SK-N-SH (cell line): ENCODE measurements around the gene B3GNT7. TPM values are rescaled to one million over a fixed set of nuclear protein-coding genes. Genes with fewer than 3 reads are reported as not detected.
"Not testable (repeated sequence)": the region's sequence is repeated elsewhere in the genome, so short reads cannot be mapped to it uniquely, and the experiment has no call there.

ENCODE experiments used
- CTCF ChIA-PET: fragments of 300-600, 350-600 bp; formaldehyde crosslinking; extraction: SDS; loops from one replicate; lab custom pipeline; 2021; lab: Yijun Ruan, JAX
- POLR2A ChIA-PET: fragments of 350-600 bp; sonication (Branson Sonifier 250); formaldehyde crosslinking; extraction: SDS; loops from one replicate; lab custom pipeline; 2020; ENCODE audit warnings: antibody characterized with exemption, inconsistent platforms; lab: Yijun Ruan, JAX
- DNase-seq: peaks from one replicate; pipeline ENCODE4 v3.0.0; 2012
- H2AFZ ChIP-seq: fragments of 200-600 bp; sonication (generic); 2 replicates; pipeline ENCODE4 v1.8.1; 2016; ENCODE audit warnings: antibody characterized with exemption, mild to moderate bottlenecking, low read depth
- H3F3A ChIP-seq: fragments of 200-600 bp; sonication (generic); replicated peaks from 2 replicates; pipeline ENCODE3; 2016; ENCODE audit warnings: antibody characterized with exemption, mild to moderate bottlenecking; ENCODE audit not compliant: insufficient read depth
- H3K27ac ChIP-seq, 2 experiments: fragments of 200-500 bp in 1 of 2; fragments of 200-600 bp in 1 of 2; sonication (Bioruptor generic) in 1 of 2; sonication (generic), shearing (Covaris generic) in 1 of 2; 2 replicates each; pipeline versions ENCODE4 v1.5.1 to v1.6.1; 2014 to 2016; ENCODE audit warnings: low read depth in 2 of 2, inconsistent platforms in 1 of 2, low read length in 1 of 2, mild to moderate bottlenecking in 1 of 2, mixed read lengths in 1 of 2
- H3K27me3 ChIP-seq: fragments of 200-600 bp; sonication (generic), shearing (Covaris generic); 2 replicates; pipeline ENCODE4 v1.6.1; 2016; ENCODE audit warnings: mixed run types; ENCODE audit not compliant: insufficient read depth
- H3K36me3 ChIP-seq, 2 experiments: fragments of 200-500 bp in 1 of 2; fragments of 200-600 bp in 1 of 2; sonication (Bioruptor generic) in 1 of 2; sonication (generic) in 1 of 2; replicated peaks in 1 of 2; 2 replicates each; pipeline versions ENCODE3 to v1.5.1; 2014 to 2016; ENCODE audit warnings: low read length in 1 of 2, mild to moderate bottlenecking in 1 of 2; ENCODE audit not compliant: insufficient read depth in 2 of 2, control insufficient read depth in 1 of 2
- H3K4me1 ChIP-seq, 2 experiments: fragments of 200-500 bp in 1 of 2; fragments of 200-600 bp in 1 of 2; sonication (Bioruptor generic) in 1 of 2; sonication (generic), shearing (Covaris generic) in 1 of 2; 2 replicates each; pipeline versions ENCODE4 v1.5.1 to v1.6.1; 2014 to 2016; ENCODE audit warnings: low read depth in 1 of 2, low read length in 1 of 2, mixed run types in 1 of 2; ENCODE audit not compliant: insufficient read depth in 2 of 2, control insufficient read depth in 1 of 2
- H3K4me2 ChIP-seq: fragments of 200-600 bp; sonication (generic), shearing (Covaris generic); 2 replicates; pipeline ENCODE4 v1.6.1; 2017; ENCODE audit warnings: mixed run types
- H3K4me3 ChIP-seq, 2 experiments: fragments of 200-500 bp in 1 of 2; fragments of 200-600 bp in 1 of 2; sonication (Bioruptor generic) in 1 of 2; sonication (generic), shearing (Covaris generic) in 1 of 2; 2 replicates each; pipeline versions ENCODE4 v1.5.1 to v1.8.1; 2014 to 2016; ENCODE audit warnings: low read depth in 2 of 2, inconsistent platforms in 1 of 2, low read length in 1 of 2, mild to moderate bottlenecking in 1 of 2, mixed read lengths in 1 of 2, moderate library complexity in 1 of 2
- H3K79me2 ChIP-seq: fragments of 200-600 bp; sonication (generic); 2 replicates; pipeline ENCODE4 v1.8.1; 2017; ENCODE audit warnings: mild to moderate bottlenecking; ENCODE audit not compliant: insufficient read depth
- H3K9ac ChIP-seq: fragments of 200-600 bp; sonication (generic); 2 replicates; pipeline ENCODE4 v1.6.1; 2017; ENCODE audit warnings: mixed run types
- H3K9me2 ChIP-seq: fragments of 200-600 bp; sonication (generic); 2 replicates; pipeline ENCODE4 v1.6.1; 2017; ENCODE audit warnings: mixed run types
- H3K9me3 ChIP-seq: fragments of 200-600 bp; sonication (generic); 2 replicates; pipeline ENCODE4 v1.6.1; 2017; ENCODE audit warnings: mixed run types, mild to moderate bottlenecking, moderate library complexity
- H4K20me1 ChIP-seq: fragments of 200-600 bp; sonication (generic); 2 replicates; pipeline ENCODE4 v1.6.1; 2017; ENCODE audit warnings: mild to moderate bottlenecking, mixed run types; ENCODE audit not compliant: insufficient read depth
- CHD2 ChIP-seq: fragments of 150-350 bp; IDR thresholded peaks from 2 replicates; pipeline ENCODE4 v1.6.1; 2018; ENCODE audit warnings: low read length; ENCODE audit not compliant: partially characterized antibody
- FOSL2 ChIP-seq: IDR thresholded peaks from 2 replicates; pipeline ENCODE4 v1.4.0; 2012; ENCODE audit warnings: low read depth, mild to moderate bottlenecking, moderate library complexity, borderline replicate concordance
- GABPA ChIP-seq: IDR thresholded peaks from 2 replicates; pipeline ENCODE4 v1.4.0; 2012; ENCODE audit warnings: low read depth, mild to moderate bottlenecking
- MEF2A ChIP-seq: IDR thresholded peaks from 2 replicates; pipeline ENCODE4 v1.4.0; 2012; ENCODE audit warnings: low read depth, borderline replicate concordance
- NFIC ChIP-seq: IDR thresholded peaks from 2 replicates; pipeline ENCODE4 v1.4.0; 2012; ENCODE audit warnings: borderline replicate concordance
- NRF1 ChIP-seq: IDR thresholded peaks from 2 replicates; pipeline ENCODE4 v1.6.1; 2012; ENCODE audit warnings: low read depth, mild to moderate bottlenecking, low read length
- RAD21 ChIP-seq: IDR thresholded peaks from 2 replicates; pipeline ENCODE4 v1.6.1; 2012; ENCODE audit warnings: mild to moderate bottlenecking, low read length
- RCOR1 ChIP-seq: fragments of 150-350 bp; IDR thresholded peaks from 2 replicates; pipeline ENCODE4 v1.6.1; 2017; ENCODE audit warnings: antibody characterized with exemption, low read length
- SIN3A ChIP-seq: IDR thresholded peaks from 2 replicates; pipeline ENCODE4 v1.6.1; 2012; ENCODE audit warnings: low read depth, mild to moderate bottlenecking, low read length, moderate library complexity, borderline replicate concordance
- TAF1 ChIP-seq: IDR thresholded peaks from 2 replicates; pipeline ENCODE4 v1.6.1; 2012; ENCODE audit warnings: low read depth, mild to moderate bottlenecking, low read length, moderate library complexity, borderline replicate concordance
- TCF12 ChIP-seq: IDR thresholded peaks from 2 replicates; pipeline ENCODE4 v1.4.0; 2012
- TEAD4 ChIP-seq: IDR thresholded peaks from 2 replicates; pipeline ENCODE4 v1.4.0; 2012; ENCODE audit warnings: mild to moderate bottlenecking, borderline replicate concordance; ENCODE audit not compliant: insufficient read depth
- WGBS: methylation state at CpG from one replicate; pipeline ENCODE4 v1.1.6; 2017; ENCODE audit warnings: low lambda C conversion rate; 5-methylcytosine and 5-hydroxymethylcytosine counted together
- polyA plus RNA-seq, 3 experiments: library from polyadenylated mRNA; depleted of rRNA; stranded (reverse); fragments of >200 nt; gene quantifications; 2 replicates each; pipeline ENCODE4 v1.2.3, GENCODE V29; 2012
- TF ChIP-seq, protein P1 (sequence below): fragments of 150-350 bp; IDR thresholded peaks from 2 replicates; pipeline ENCODE4 v1.6.1; 2017; ENCODE audit warnings: antibody characterized with exemption, low read length, low read depth, borderline replicate concordance
- TF ChIP-seq, protein P2 (sequence below): fragments of 200-600 bp; sonication (generic); IDR thresholded peaks from 2 replicates; pipeline ENCODE4 v1.6.1; 2017; ENCODE audit warnings: antibody characterized with exemption, mild to moderate bottlenecking, moderate library complexity

B3GNT7 gene
- polyA plus RNA-seq, 1 of the 3 experiments (the other 2 are of a cell fraction) = 0.12 TPM

- TF ChIP-seq TAF1 = no peak
- no peak for TF ChIP-seq RAD21
- no peak for TF ChIP-seq CHD2
- TF ChIP-seq, protein P1, sequence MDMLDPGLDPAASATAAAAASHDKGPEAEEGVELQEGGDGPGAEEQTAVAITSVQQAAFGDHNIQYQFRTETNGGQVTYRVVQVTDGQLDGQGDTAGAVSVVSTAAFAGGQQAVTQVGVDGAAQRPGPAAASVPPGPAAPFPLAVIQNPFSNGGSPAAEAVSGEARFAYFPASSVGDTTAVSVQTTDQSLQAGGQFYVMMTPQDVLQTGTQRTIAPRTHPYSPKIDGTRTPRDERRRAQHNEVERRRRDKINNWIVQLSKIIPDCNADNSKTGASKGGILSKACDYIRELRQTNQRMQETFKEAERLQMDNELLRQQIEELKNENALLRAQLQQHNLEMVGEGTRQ = no peak
- no peak for TF ChIP-seq GABPA
- TF ChIP-seq TEAD4 = no peak
These were observed 20.7 kb upstream of the B3GNT7 start (continued) for GRCh38 chr2:231374771-231375170.

DNA sequence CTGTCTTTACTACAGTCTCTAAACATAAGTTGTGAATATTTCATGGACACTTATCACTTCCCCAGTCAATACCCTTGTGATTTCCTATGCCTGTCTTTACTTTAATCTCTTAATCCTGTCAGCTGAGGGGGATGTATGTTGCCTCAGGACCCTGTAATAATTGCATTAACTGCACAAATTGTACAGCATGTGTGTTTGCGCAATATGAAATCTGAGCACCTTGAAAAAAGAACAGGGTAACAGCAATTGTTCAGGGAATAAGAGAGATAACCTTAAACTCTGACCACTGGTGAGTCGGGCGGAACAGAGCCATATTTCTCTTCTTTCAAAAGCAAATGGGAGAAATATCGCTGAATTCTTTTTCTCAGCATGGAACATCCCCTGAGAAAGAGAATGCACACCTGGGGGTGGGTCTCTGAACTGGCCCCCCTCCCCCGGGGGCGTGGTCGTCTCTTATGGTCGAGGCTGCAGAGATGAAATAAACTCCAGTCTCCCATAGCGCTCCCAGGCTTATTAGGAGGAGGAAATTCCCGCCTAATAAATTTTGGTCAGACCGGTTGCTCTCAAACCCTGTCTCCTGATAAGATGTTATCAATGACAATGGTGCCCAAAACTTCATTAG is 19.4 kb upstream of the B3GNT7 start:
- H3K9ac ChIP-seq, POLR2A ChIA-PET, H3K4me2 ChIP-seq, H3F3A ChIP-seq, H4K20me1 ChIP-seq, H3K79me2 ChIP-seq, H2AFZ ChIP-seq, H3K9me3 ChIP-seq, DNase-seq, H3K4me1 ChIP-seq, H3K9me2 ChIP-seq, H3K27ac ChIP-seq, H3K4me3 ChIP-seq, H3K27me3 ChIP-seq, H3K36me3 ChIP-seq: not testable (repeated sequence)
- 82% methylated on average over 11 of the region's 11 CpGs for WGBS
- CTCF ChIA-PET = interaction anchor here (1.0 kb wide), 1 partner anchor 79 kb away, joined by 3 read pairs; no protein-coding TSS in a partner anchor

GRCh38 chr2:231376857-231377256 is 18.7 kb upstream of the B3GNT7 start:
- CTCF ChIA-PET = interaction anchor here (0.7 to 1.5 kb wide), 3 partner anchors 18 to 80 kb away, joined by 3 read pairs; partner anchors contain the start of gene B3GNT7
- POLR2A ChIA-PET = no interaction called here
- no peak overlapping the region for H3K4me2 ChIP-seq

More at GRCh38 chr2:231376857-231377256, 18.7 kb upstream of the B3GNT7 start:
- no peak overlapping the region for H3K27ac ChIP-seq
- no peaks in the 10 kb centered on the region for H3K9me3 ChIP-seq
- H4K20me1 ChIP-seq = no peaks in the 10 kb centered on the region
- no peak overlapping the region for H2AFZ ChIP-seq
- DNase-seq = no peak
- H3K9ac ChIP-seq = no peak overlapping the region
- no peaks in the 10 kb centered on the region for H3K9me2 ChIP-seq
- H3K79me2 ChIP-seq = no peaks in the 10 kb centered on the region
- H3K4me1 ChIP-seq = peaks cover 0 to 7% of the 10 kb centered on the region in 2 experiments; a peak in 2 of 4 replicates
- no peaks in the 10 kb centered on the region for H3K27me3 ChIP-seq
- no peaks in the 10 kb centered on the region for H3F3A ChIP-seq
- 86% methylated on average over 8 of the region's 8 CpGs for WGBS
- TF ChIP-seq NRF1 (no peak), NFIC (no peak), FOSL2 (no peak), MEF2A (no peak), TEAD4 (no peak), TCF12 (no peak), RCOR1 (no peak), SIN3A (no peak)
- TF ChIP-seq, protein P2, sequence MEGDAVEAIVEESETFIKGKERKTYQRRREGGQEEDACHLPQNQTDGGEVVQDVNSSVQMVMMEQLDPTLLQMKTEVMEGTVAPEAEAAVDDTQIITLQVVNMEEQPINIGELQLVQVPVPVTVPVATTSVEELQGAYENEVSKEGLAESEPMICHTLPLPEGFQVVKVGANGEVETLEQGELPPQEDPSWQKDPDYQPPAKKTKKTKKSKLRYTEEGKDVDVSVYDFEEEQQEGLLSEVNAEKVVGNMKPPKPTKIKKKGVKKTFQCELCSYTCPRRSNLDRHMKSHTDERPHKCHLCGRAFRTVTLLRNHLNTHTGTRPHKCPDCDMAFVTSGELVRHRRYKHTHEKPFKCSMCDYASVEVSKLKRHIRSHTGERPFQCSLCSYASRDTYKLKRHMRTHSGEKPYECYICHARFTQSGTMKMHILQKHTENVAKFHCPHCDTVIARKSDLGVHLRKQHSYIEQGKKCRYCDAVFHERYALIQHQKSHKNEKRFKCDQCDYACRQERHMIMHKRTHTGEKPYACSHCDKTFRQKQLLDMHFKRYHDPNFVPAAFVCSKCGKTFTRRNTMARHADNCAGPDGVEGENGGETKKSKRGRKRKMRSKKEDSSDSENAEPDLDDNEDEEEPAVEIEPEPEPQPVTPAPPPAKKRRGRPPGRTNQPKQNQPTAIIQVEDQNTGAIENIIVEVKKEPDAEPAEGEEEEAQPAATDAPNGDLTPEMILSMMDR = no peak
- TF ChIP-seq, all 33 proteins: peak for 0
- Histone ChIP-seq H3K4me3 (no peak overlapping the region), H3K36me3 (no peaks in the 10 kb centered on the region)
